Measurements from ENCODE around the gene DHX32.

Gene DHX32

DNA sequence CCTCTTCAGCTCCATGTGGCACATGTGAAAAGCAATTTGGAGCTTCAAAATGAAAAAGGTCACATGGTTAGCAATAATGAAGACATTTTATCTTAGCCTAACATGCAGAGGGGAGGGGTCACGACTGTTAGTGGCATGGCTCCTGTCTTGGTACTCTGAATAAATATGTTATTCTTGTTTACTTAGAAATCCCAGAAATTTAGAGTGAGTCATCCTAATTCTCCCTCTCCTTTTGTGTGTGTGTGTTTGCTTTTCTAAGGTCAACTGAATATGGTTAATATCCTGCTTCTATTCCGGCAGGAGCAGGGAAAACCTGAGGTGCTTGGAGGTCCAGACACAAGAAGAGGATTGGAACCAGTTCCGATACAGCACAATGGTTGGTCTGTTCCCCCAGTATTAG is 40.1 kb downstream of the DHX32 start:
- no peak overlapping the region for H3K9ac ChIP-seq (ENCODE audit: low read depth, low read length)
- peaks cover 70% of the 10 kb centered on the region for H3K36me3 ChIP-seq (ENCODE audit: insufficient read depth, low read length)
- no peak overlapping the region for H3K4me3 ChIP-seq (ENCODE audit: low read length)
- H3K4me2 ChIP-seq (ENCODE audit: low read length), result no peak overlapping the region
- peaks cover 9% of the 10 kb centered on the region for H3K4me1 ChIP-seq (ENCODE audit: control insufficient read depth, insufficient read depth, low read length)
- no peaks in the 10 kb centered on the region for H3K9me3 ChIP-seq (replicated peaks; ENCODE audit: low read length)
- no peaks in the 10 kb centered on the region for H3K27me3 ChIP-seq (ENCODE audit: control insufficient read depth, insufficient read depth, low read length)

DNA sequence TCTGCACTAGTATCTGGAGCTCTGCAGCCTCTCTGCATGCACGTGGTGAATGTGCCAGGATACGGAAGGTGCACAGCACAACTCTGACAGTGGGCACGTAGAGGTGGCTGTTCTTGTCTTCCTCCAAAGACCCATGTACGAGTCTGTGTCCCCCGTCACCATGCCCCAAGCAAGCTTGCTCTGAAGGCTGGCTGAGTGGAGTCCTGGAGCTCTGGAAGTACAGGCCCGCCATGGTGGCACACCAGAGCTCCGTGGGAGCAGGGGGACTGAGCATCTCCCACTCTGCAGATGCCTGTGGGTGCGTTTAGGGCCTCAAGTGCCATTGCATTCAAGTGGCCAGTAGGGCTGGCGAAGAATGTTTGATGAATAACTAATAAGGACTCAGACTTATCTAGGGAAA is 40.7 kb downstream of the DHX32 start:
- Histone ChIP-seq H3K9me3 (replicated peaks; ENCODE audit: low read length) (no peaks in the 10 kb centered on the region), H3K27me3 (ENCODE audit: control insufficient read depth, insufficient read depth, low read length) (no peaks in the 10 kb centered on the region), H3K9ac (ENCODE audit: low read depth, low read length) (no peak overlapping the region), H3K4me2 (ENCODE audit: low read length) (no peak overlapping the region), H3K4me3 (ENCODE audit: low read length) (no peak overlapping the region), H3K4me1 (ENCODE audit: control insufficient read depth, insufficient read depth, low read length) (peaks cover 9% of the 10 kb centered on the region), H3K36me3 (ENCODE audit: insufficient read depth, low read length) (peaks cover 70% of the 10 kb centered on the region)

DNA sequence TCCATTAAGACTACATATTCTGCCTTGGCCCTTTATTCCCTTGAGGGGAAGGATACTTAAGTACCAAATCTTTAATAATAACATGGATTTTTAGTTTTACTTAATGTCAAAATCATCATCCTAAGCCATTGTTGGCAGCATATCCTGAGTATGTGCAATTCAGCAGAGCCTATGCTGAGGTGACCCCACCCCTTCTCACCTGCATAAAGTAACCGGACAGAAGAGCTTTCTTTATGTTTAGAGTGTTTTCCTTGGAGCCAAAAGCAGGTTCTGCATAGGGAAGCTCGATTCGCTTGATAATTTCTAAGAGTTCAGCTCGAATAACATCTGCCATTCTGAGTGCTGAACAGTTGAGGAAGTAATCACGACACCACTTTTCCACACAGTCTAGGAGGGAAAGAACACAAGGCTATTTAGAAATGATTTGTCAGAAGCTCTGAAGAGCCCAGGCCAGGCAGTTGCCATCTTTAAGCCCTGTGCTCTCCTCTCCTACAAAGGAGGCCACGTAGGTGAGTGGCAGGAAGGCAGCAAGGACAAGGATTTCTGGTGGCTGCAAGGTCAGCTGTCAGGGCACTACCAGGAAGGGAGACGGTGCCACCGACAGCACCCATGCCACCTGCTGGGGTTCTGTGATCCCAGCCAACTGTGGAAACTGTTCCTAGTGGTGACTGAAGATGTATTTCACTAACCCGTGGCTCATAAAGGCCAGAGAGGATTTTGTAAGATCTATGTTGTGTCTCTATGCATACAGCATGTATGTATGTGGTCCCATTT is 42.1 kb downstream of the DHX32 start:
- Histone ChIP-seq H3K36me3 (ENCODE audit: insufficient read depth, low read length) (peaks cover 71% of the 10 kb centered on the region), H3K9me3 (replicated peaks; ENCODE audit: low read length) (no peaks in the 10 kb centered on the region), H3K9ac (ENCODE audit: low read depth, low read length) (no peak overlapping the region), H3K27me3 (ENCODE audit: control insufficient read depth, insufficient read depth, low read length) (no peaks in the 10 kb centered on the region), H3K4me1 (ENCODE audit: control insufficient read depth, insufficient read depth, low read length) (peaks cover 9% of the 10 kb centered on the region), H3K4me2 (ENCODE audit: low read length) (no peak overlapping the region), H3K4me3 (ENCODE audit: low read length) (no peak overlapping the region)

DNA sequence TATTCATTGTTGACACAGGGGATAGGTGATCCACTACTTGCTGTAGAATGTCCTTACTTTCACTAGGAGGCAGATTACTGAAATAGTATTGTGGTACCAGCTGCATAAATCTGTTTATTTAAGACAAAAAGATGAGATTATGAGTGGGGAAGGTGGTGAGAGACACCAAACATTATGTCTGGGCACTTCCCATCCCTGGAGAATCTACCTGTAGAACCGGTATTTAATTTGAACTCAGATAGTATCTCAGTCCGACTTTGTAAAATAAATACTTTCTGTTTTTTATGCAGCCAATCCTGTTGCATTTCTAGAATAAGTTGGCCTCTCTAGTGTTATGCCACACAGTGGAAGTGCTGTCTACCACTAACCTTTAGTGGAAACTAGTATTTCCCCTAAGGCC is 44.3 kb downstream of the DHX32 start:
- Histone ChIP-seq H3K4me1 (ENCODE audit: control insufficient read depth, insufficient read depth, low read length) (peaks cover 9% of the 10 kb centered on the region), H3K36me3 (ENCODE audit: insufficient read depth, low read length) (peaks cover 82% of the 10 kb centered on the region), H3K9ac (ENCODE audit: low read depth, low read length) (no peak overlapping the region), H3K4me2 (ENCODE audit: low read length) (no peak overlapping the region), H3K9me3 (replicated peaks; ENCODE audit: low read length) (no peaks in the 10 kb centered on the region), H3K27me3 (ENCODE audit: control insufficient read depth, insufficient read depth, low read length) (no peaks in the 10 kb centered on the region), H3K4me3 (ENCODE audit: low read length) (no peak overlapping the region)

DNA sequence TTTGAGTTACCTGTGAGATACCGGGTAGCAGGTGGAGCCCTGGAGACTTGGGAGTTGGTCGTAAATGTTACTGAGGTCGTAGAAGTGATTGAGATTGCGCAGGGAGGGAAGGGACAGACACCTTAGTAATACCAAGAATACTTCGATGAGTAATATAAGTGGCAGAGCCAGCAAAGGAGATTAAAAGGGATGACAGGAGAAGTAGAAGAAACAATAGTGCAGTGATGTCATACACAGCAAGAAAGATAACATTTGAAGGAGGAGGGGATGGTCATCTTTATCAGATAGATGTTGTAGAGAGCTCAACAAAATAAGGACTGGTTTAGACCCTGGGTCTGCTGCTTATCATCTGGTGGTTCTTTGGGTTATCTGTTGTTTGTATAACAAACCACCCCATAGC is 52.8 kb downstream of the DHX32 start:
- H3K36me3 ChIP-seq (ENCODE audit: insufficient read depth, low read length), result peaks cover 61% of the 10 kb centered on the region
- H3K4me2 ChIP-seq (ENCODE audit: low read length), result no peak overlapping the region
- H3K27me3 ChIP-seq (ENCODE audit: control insufficient read depth, insufficient read depth, low read length), result no peaks in the 10 kb centered on the region
- no peaks in the 10 kb centered on the region for H3K9me3 ChIP-seq (replicated peaks; ENCODE audit: low read length)
- H3K4me1 ChIP-seq (ENCODE audit: control insufficient read depth, insufficient read depth, low read length), result peaks cover 22% of the 10 kb centered on the region
- no peak overlapping the region for H3K4me3 ChIP-seq (ENCODE audit: low read length)
- H3K9ac ChIP-seq (ENCODE audit: low read depth, low read length), result no peak overlapping the region

DNA sequence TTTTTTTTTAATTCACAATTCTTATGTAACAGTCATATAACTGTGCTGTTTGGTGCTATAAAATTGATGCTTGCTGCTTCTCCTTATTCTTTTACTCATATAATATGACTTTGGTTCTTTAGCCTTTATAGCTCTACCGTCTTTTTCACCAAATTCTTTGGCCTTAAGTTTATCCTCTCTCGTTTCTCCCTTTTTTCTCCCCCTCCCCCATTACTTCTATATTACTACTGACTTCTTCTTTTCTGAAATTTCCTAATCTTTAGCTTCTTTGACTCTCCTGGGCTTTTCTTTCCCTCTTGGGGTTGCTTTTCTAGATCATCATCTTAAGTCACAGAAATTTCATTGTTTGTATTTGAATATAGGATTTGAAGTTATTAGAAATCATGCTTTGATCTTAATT is 54.0 kb downstream of the DHX32 start:
- Histone ChIP-seq H3K4me3 (ENCODE audit: low read length) (no peak overlapping the region), H3K27me3 (ENCODE audit: control insufficient read depth, insufficient read depth, low read length) (no peaks in the 10 kb centered on the region), H3K9me3 (replicated peaks; ENCODE audit: low read length) (no peaks in the 10 kb centered on the region), H3K36me3 (ENCODE audit: insufficient read depth, low read length) (peaks cover 52% of the 10 kb centered on the region), H3K9ac (ENCODE audit: low read depth, low read length) (no peak overlapping the region), H3K4me1 (ENCODE audit: control insufficient read depth, insufficient read depth, low read length) (peaks cover 23% of the 10 kb centered on the region), H3K4me2 (ENCODE audit: low read length) (no peak overlapping the region)

DNA sequence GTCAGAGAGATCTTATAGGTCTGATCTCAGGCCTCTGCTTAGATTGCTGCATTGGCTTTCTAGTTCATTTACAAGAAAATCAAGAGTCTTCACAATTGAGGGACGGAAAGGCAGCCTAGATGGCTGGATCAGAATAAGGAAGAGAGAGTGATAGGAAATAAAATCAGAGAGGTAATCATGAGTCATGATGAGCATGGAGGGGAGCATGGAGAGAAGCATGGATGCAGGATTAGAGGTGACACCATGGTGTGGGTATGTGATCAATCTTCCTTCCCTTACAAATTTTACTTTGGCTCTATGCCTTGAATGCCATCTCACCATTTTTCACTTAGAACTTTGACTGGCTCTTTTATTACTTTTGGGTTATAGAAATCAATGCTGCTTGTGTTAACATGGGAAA is 56.4 kb downstream of the DHX32 start:
- Histone ChIP-seq H3K9me3 (replicated peaks; ENCODE audit: low read length) (no peaks in the 10 kb centered on the region), H3K4me1 (ENCODE audit: control insufficient read depth, insufficient read depth, low read length) (peaks cover 28% of the 10 kb centered on the region), H3K4me2 (ENCODE audit: low read length) (peak overlapping the region; percentile 86), H3K27me3 (ENCODE audit: control insufficient read depth, insufficient read depth, low read length) (no peaks in the 10 kb centered on the region), H3K36me3 (ENCODE audit: insufficient read depth, low read length) (peaks cover 30% of the 10 kb centered on the region), H3K4me3 (ENCODE audit: low read length) (peak overlapping the region; percentile 95), H3K9ac (ENCODE audit: low read depth, low read length) (peak overlapping the region; percentile 87)

DNA sequence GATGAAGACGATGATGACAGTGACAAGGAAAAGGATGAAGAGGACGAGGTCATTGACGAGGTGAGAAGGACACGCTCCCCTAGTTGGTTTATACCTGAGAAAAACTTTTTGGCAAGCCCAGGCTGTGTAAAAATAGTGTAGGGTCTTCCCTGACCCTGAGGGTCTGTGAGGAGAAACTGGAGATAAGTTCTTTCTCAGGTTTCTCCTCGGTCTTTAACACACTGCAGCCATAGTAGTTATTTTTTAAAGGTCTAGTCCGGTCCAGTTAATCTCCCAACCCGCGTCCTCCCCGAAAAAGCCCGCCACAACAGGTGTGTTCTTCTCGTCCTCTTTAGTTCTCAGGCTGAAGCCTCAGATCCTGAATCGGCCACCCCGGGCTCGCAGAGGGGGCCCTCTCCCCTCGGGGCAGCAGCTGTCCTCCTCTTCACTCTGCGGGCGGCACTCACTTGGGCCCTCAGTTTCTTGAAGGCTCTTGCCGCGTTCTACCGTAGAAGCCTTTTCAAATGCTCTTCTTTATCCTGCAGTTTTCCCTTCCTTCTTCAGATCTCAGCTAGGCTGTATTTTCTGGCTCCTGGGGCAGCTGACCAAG is 57.3 kb downstream of the DHX32 start:
- Histone ChIP-seq H3K4me2 (ENCODE audit: low read length) (peak overlapping the region; percentile 86), H3K27me3 (ENCODE audit: control insufficient read depth, insufficient read depth, low read length) (no peaks in the 10 kb centered on the region), H3K9ac (ENCODE audit: low read depth, low read length) (peak overlapping the region; percentile 87), H3K36me3 (ENCODE audit: insufficient read depth, low read length) (peaks cover 20% of the 10 kb centered on the region), H3K9me3 (replicated peaks; ENCODE audit: low read length) (no peaks in the 10 kb centered on the region), H3K4me3 (ENCODE audit: low read length) (peak overlapping the region; percentile 95), H3K4me1 (ENCODE audit: control insufficient read depth, insufficient read depth, low read length) (peaks cover 28% of the 10 kb centered on the region)

DNA sequence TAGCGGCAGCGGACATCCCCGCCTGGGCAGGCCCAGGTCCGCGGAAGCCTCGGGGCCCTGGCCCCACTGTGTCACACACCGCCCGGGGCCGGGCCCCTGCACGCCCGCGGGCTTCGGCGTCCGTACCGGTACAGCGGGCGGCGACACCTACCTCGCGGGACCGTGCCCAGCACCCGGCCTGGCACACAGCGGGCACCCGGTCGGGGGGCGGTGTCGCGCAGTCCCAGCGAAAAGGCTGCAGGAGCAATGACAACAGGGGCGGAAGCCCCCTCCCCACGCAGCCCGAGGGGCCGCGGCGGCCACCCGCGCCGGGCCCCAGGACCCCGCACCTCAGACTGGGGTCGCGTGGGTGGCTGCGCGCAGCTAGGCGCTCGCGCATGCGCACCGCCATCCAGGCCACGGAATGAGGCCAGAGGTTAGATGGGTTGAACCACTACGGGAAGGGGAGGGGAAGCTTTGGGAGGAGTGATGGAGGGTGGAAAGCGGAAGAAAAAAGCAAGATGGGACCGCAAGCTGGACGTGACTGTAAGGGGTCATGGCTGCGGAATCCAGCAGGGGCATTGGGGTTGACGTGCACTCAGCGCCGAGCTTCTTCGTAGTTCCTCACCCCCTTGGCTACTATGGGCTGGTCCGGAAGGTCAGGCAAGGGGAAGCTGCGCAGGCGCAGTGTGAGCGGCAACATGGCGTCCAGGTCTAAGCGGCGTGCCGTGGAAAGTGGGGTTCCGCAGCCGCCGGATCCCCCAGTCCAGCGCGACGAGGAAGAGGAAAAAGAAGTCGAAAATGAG is 58.0 kb downstream of the DHX32 start, which contains the start of the genes BCCIP and UROS:
BCCIP (plus strand) TSS at position 669 of the 785 bp plus-strand sequence; CDS start at position 681, 12 bp downstream.
UROS (minus strand) TSS at position 381 of the 785 bp plus-strand sequence. CDS start 6,759 bp downstream, outside the sequence.
- peak within 1 kb of the TSS; percentile 87 for H3K9ac ChIP-seq (ENCODE audit: low read depth, low read length)
- peaks cover 13% of the 10 kb centered on the region for H3K36me3 ChIP-seq (ENCODE audit: insufficient read depth, low read length)
- H3K4me1 ChIP-seq (ENCODE audit: control insufficient read depth, insufficient read depth, low read length), result peaks cover 28% of the 10 kb centered on the region
- no peaks in the 10 kb centered on the region for H3K9me3 ChIP-seq (replicated peaks; ENCODE audit: low read length)
- H3K4me3 ChIP-seq (ENCODE audit: low read length), result peak within 1 kb of the TSS; percentile 95
- H3K27me3 ChIP-seq (ENCODE audit: control insufficient read depth, insufficient read depth, low read length), result no peaks in the 10 kb centered on the region
- peak within 1 kb of the TSS; percentile 86 for H3K4me2 ChIP-seq (ENCODE audit: low read length)

DNA sequence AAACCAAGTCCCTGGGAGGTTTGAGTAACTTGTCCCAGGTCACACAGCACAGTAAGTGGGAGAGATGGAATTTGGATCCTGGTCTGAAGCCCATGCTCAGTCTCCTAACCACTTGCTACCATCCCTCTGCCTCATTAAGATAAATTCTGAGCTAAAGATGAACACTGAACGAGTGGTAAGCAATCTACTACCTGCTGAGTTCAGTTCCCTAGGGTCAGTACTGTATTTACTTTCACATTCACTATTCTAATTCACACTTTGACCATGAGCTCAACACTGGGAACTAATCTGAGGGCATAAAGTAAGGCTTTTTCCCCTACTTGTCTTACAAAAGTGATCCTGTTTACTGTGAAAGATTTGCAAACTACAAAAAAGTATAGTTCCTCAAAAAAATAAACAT is 60.4 kb downstream of the DHX32 start:
- Histone ChIP-seq H3K27me3 (ENCODE audit: control insufficient read depth, insufficient read depth, low read length) (no peaks in the 10 kb centered on the region), H3K9ac (ENCODE audit: low read depth, low read length) (no peak overlapping the region), H3K4me1 (ENCODE audit: control insufficient read depth, insufficient read depth, low read length) (peaks cover 23% of the 10 kb centered on the region), H3K4me2 (ENCODE audit: low read length) (no peak overlapping the region), H3K36me3 (ENCODE audit: insufficient read depth, low read length) (peaks cover 7% of the 10 kb centered on the region), H3K4me3 (ENCODE audit: low read length) (no peak overlapping the region), H3K9me3 (replicated peaks; ENCODE audit: low read length) (no peaks in the 10 kb centered on the region)

DNA sequence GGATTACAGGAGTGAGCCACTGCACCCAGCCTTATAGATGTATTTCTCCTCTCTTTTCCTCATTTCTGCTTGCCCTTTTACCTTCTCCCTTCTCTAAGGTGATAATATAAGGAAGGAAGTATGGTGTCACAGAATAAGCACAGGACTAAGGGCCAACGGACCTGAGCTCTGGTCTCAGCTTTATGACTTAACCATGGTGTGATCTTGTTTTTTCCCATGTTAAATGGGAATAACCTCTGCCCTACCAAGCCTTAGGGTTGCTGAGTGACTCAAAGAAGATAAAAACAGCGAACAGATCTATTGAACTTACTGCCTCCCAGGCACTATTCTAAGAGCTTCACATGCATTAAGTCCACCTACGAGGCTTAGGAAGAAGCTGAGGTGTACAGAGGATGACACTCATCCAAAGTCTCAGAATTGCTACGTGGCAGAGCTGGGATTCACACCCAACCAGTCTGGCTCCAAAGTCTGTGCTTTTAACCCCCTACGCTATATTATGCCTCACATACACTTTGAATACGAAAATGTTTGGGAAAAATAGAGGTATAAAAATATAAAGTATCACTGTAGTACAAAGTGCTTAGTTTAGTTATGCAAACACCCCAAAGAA is 63.6 kb downstream of the DHX32 start:
- Histone ChIP-seq H3K36me3 (ENCODE audit: insufficient read depth, low read length) (peaks cover 27% of the 10 kb centered on the region), H3K4me3 (ENCODE audit: low read length) (no peak overlapping the region), H3K9ac (ENCODE audit: low read depth, low read length) (no peak overlapping the region), H3K27me3 (ENCODE audit: control insufficient read depth, insufficient read depth, low read length) (no peaks in the 10 kb centered on the region), H3K9me3 (replicated peaks; ENCODE audit: low read length) (no peaks in the 10 kb centered on the region), H3K4me1 (ENCODE audit: control insufficient read depth, insufficient read depth, low read length) (peaks cover 7% of the 10 kb centered on the region), H3K4me2 (ENCODE audit: low read length) (no peak overlapping the region)
